ENCODE results near the gene ECSIT.

DNA sequence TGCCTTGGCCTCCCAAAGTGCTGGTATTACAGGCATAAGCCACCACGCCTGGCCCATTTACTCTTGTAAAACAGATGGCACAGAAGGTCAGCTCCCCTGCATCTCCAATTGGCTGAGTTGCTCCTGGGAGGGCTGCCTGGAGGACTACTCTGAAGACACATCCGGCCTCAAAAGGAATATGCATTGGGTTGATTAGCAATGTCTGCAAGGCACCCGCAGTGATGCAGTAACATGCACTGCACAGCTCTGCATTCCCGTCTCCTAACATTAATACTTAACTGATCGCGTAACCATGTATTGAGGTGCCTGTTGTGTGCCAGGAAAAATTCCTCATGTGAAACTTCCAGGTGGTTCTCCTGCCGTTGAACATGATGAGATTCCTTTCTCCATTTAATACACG is 53.1 kb downstream of the ECSIT start:
- TF ChIP-seq POLR2AphosphoS5 (IDR thresholded peaks at IDR 0.05; ENCODE audit: low read depth, low read length) = no peak
- no peak for TF ChIP-seq POLR2A (IDR thresholded peaks at IDR 0.05; ENCODE audit: low read depth, low read length)
